Transverse colon (tissue), 4 donors: Measurements from ENCODE around the gene BICDL2. TPM values are rescaled to one million over a fixed set of nuclear protein-coding genes. Genes with fewer than 3 reads are reported as not detected.

Experiments used
- DNase-seq: peaks from one replicate; pipeline ENCODE4 v3.0.0-alpha.2; 2019
- H3K27ac ChIP-seq, 4 donors: fragments of 200-600 bp; sonication (generic); 2 replicates each; pipeline ENCODE4 v1.5.1; 2016 to 2018; ENCODE audit warnings: inconsistent platforms in 4 of 4
- H3K27me3 ChIP-seq: fragments of 200-600 bp; sonication (generic); 2 replicates; pipeline ENCODE4 v1.5.1; 2017; ENCODE audit warnings: inconsistent platforms
- H3K36me3 ChIP-seq, 4 donors: fragments of 200-600 bp; sonication (generic); 2 replicates each; pipeline ENCODE4 v1.5.1; 2017 to 2019; ENCODE audit warnings: inconsistent platforms in 4 of 4
- H3K4me1 ChIP-seq, 4 donors: fragments of 200-600 bp; sonication (generic); 2 replicates each; pipeline ENCODE4 v1.5.1; 2017 to 2020; ENCODE audit warnings: inconsistent platforms in 4 of 4
- H3K4me3 ChIP-seq, 4 donors: fragments of 200-600 bp; sonication (generic); 1 replicate in 1 of 4; 2 replicates in 3 of 4; pipeline versions ENCODE4 v1.5.1 to v1.6.1; 2017 to 2019; ENCODE audit warnings: inconsistent platforms in 4 of 4
- H3K9me3 ChIP-seq, 2 donors: fragments of 200-600 bp; sonication (generic); 2 replicates each; pipeline ENCODE4 v1.5.1; 2017 to 2019; ENCODE audit warnings: inconsistent platforms in 2 of 2
- CTCF ChIP-seq, 5 experiments: fragments of 200-600 bp in 3 of 5; fragments of 450-650 bp in 2 of 5; sonication (generic) in 3 of 5; IDR thresholded peaks; 1 replicate in 2 of 5; 2 replicates in 3 of 5; pipeline ENCODE4 v1.5.1; 2016 to 2017; ENCODE audit warnings: antibody characterized with exemption in 5 of 5, inconsistent platforms in 3 of 5, mild to moderate bottlenecking in 2 of 5, moderate library complexity in 1 of 5
- EP300 ChIP-seq: sonication (generic); formaldehyde crosslinking; IDR thresholded peaks from one replicate; pipeline ENCODE4 v1.6.1; 2017; ENCODE audit warnings: antibody characterized with exemption, low read depth
- POLR2A ChIP-seq: fragments of 450-650 bp; IDR thresholded peaks from one replicate; pipeline ENCODE4 v1.6.1; 2016; ENCODE audit warnings: antibody characterized with exemption, mild to moderate bottlenecking, moderate library complexity
- POLR2AphosphoS5 ChIP-seq, 3 donors: sonication (generic); formaldehyde crosslinking; IDR thresholded peaks; one replicate each; pipeline ENCODE4 v1.6.1; 2016; ENCODE audit warnings: antibody characterized with exemption in 3 of 3
- WGBS, 2 donors: methylation state at CpG; one replicate each; pipeline ENCODE4 v1.1.5; 2018; ENCODE audit warnings: low coverage in 1 of 2; 5-methylcytosine and 5-hydroxymethylcytosine counted together
- in situ Hi-C, 4 donors: fragments of 200-750 bp; cut with MboI; loops; one replicate each; pipeline versions ENCODE4 v1.15.0 to v1.15.1; 2017; ENCODE audit warnings: low sequenced_read_pairs in 3 of 4, low pct_ligation_motif_present in 1 of 4, low pct_unique_long_range_greater_than_20kb in 1 of 4
- intact Hi-C: fragments of 100-400 bp; cut with DNase I; formaldehyde crosslinking; loops from one replicate; pipeline ENCODE4 v1.15.1; 2023; ENCODE audit warnings: low total_unique reads
- total RNA-seq, 4 donors: library from RNA; depleted of rRNA; stranded (reverse); fragments of >200 nt; gene quantifications; one replicate each; pipeline ENCODE4 v1.1.0, GENCODE V29; 2016

BICDL2 gene
- total RNA-seq, 4 donors from 2014 or later = 123 to 357 (median 167) TPM

GRCh38 chr16:2981899-2982250 is 54.9 kb downstream of the BICDL2 start:
- intact Hi-C loops (loop anchor here (5.0 kb wide), 1 partner anchor 715 kb away; the partner anchor contains the start of gene RNPS1), in situ Hi-C loops (no loop called here)
- 41 to 79% methylated on average over 2 to 4 of the region's 4 CpGs for WGBS, 2 donors
- no peak overlapping the region for H3K4me3 ChIP-seq
- peaks cover 4 to 36% (median 26%) of the 10 kb centered on the region in 4 donors for H3K4me1 ChIP-seq
- TF ChIP-seq POLR2AphosphoS5 (IDR thresholded peaks at IDR 0.05) = no peak
- no peak for TF ChIP-seq EP300
- TF ChIP-seq CTCF (IDR thresholded peaks at IDR 0.05) = no peak
- no peak for TF ChIP-seq POLR2A
- no peak for DNase-seq
- no peak overlapping the region for H3K27ac ChIP-seq
- H3K27me3 ChIP-seq = peaks cover 8% of the 10 kb centered on the region
- H3K9me3 ChIP-seq = no peaks in the 10 kb centered on the region
- H3K36me3 ChIP-seq = no peaks in the 10 kb centered on the region

- 58 to 71% methylated on average over 10 to 33 of the region's 33 CpGs for WGBS, 2 donors
- in situ Hi-C loops = no loop called here
- Histone ChIP-seq H3K27ac (peak overlapping the region in 3 of 4 donors; percentile 87 to 95 (median 90)), H3K4me1 (peaks cover 4 to 36% (median 26%) of the 10 kb centered on the region in 4 donors), H3K9me3 (no peaks in the 10 kb centered on the region), H3K36me3 (no peaks in the 10 kb centered on the region), H3K27me3 (peaks cover 8% of the 10 kb centered on the region), H3K4me3 (peak overlapping the region in 2 of 4 donors; percentile 62 to 74)
- no peak for TF ChIP-seq POLR2AphosphoS5 (IDR thresholded peaks at IDR 0.05)
- no peak for TF ChIP-seq POLR2A
- DNase-seq = no peak
- intact Hi-C loops = loop anchor here (5.0 kb wide), 1 partner anchor 714 kb away; the partner anchor contains the start of gene RNPS1
Observed at GRCh38 chr16:2981177-2981898, 55.4 kb downstream of the BICDL2 start.

GRCh38 chr16:2980227-2981176 is 56.2 kb downstream of the BICDL2 start, which contains the start of gene PKMYT1:
Gene PKMYT1, minus strand, starts transcription at chr16:2980446. Its CDS starts 789 bp downstream, at chr16:2979657.
- intact Hi-C loops (loop anchor here (5.0 kb wide), 1 partner anchor 713 kb away; the partner anchor contains the start of gene RNPS1), in situ Hi-C loops (no loop called here)
- Histone ChIP-seq H3K36me3 (no peaks in the 10 kb centered on the region), H3K27me3 (peaks cover 8% of the 10 kb centered on the region), H3K27ac (peak within 1 kb of the TSS; percentile 87 to 95 (median 90)), H3K4me3 (peak within 1 kb of the TSS; percentile 62 to 75 (median 73)), H3K4me1 (peaks cover 4 to 36% (median 26%) of the 10 kb centered on the region in 4 donors), H3K9me3 (no peaks in the 10 kb centered on the region)
- TF ChIP-seq POLR2AphosphoS5 (IDR thresholded peaks at IDR 0.05) = peak; percentile 92 to 99 (median 98)
- TF ChIP-seq POLR2A = peak; percentile 97
- TF ChIP-seq CTCF (IDR thresholded peaks at IDR 0.05) = no peak
- no peak for TF ChIP-seq EP300
- DNase-seq = peak; percentile 94
- WGBS, 2 donors = 12% methylated on average over 42 of the region's 91 CpGs; no CpG with 5 or more reads in 1 of the 2 donors

GRCh38 chr16:2979669-2980226 is 57.0 kb downstream of the BICDL2 start:
- Histone ChIP-seq H3K4me3 (peak overlapping the region; percentile 29 to 75 (median 68)), H3K27ac (peak overlapping the region in 3 of 4 donors; percentile 87 to 95 (median 90)), H3K27me3 (peaks cover 8% of the 10 kb centered on the region), H3K9me3 (no peaks in the 10 kb centered on the region), H3K36me3 (no peaks in the 10 kb centered on the region), H3K4me1 (peaks cover 4 to 36% (median 26%) of the 10 kb centered on the region in 4 donors)
- WGBS, 2 donors = 3% methylated on average over 30 of the region's 43 CpGs; no CpG with 5 or more reads in 1 of the 2 donors
- in situ Hi-C loops = no loop called here
- TF ChIP-seq CTCF (IDR thresholded peaks at IDR 0.05) = no peak
- no peak for TF ChIP-seq EP300
- no peak for TF ChIP-seq POLR2A
- no peak for TF ChIP-seq POLR2AphosphoS5 (IDR thresholded peaks at IDR 0.05)
- intact Hi-C loops = loop anchor here (5.0 kb wide), 1 partner anchor 712 kb away; the partner anchor contains the start of gene RNPS1
- DNase-seq = no peak
